CD14-positive monocyte (primary cell): Measurements from ENCODE around the gene MSN. TPM values are rescaled to one million over a fixed set of nuclear protein-coding genes. Genes with fewer than 3 reads are reported as not detected.

Experiments used
- DNase-seq, 3 donors: peaks; one replicate each; pipeline ENCODE4 v3.0.0-alpha.2; 2011 to 2022
- H2AFZ ChIP-seq: 2 replicates; pipeline ENCODE4 v1.6.0; 2012; ENCODE audit warnings: mild to moderate bottlenecking, low read depth, low read length, inconsistent platforms; ENCODE audit not compliant: insufficient read depth, poor library complexity, severe bottlenecking
- H3K27ac ChIP-seq, 2 donors: 1 replicate in 1 of 2; 2 replicates in 1 of 2; pipeline ENCODE4 v1.5.1; 2012 to 2013; ENCODE audit warnings: low read length in 2 of 2, control low read depth in 1 of 2, inconsistent platforms in 1 of 2, low read depth in 1 of 2, mild to moderate bottlenecking in 1 of 2
- H3K27me3 ChIP-seq, 2 donors: one replicate each; pipeline versions ENCODE4 v1.6.0 to v1.6.1; 2011 to 2013; ENCODE audit warnings: low read length in 2 of 2; ENCODE audit not compliant: control insufficient read depth in 2 of 2, insufficient read depth in 2 of 2
- H3K36me3 ChIP-seq, 2 donors: replicated peaks in 1 of 2; 1 replicate in 1 of 2; 2 replicates in 1 of 2; pipeline versions ENCODE4 v1.5.1 to v1.6.1; 2012 to 2013; ENCODE audit warnings: low read length in 2 of 2, control low read depth in 1 of 2, inconsistent platforms in 1 of 2, mild to moderate bottlenecking in 1 of 2; ENCODE audit not compliant: insufficient read depth in 2 of 2, control insufficient read depth in 1 of 2
- H3K4me1 ChIP-seq, 2 donors: 1 replicate in 1 of 2; 2 replicates in 1 of 2; pipeline versions ENCODE4 v1.5.1 to v1.6.1; 2012 to 2013; ENCODE audit warnings: low read length in 2 of 2, control low read depth in 1 of 2, inconsistent platforms in 1 of 2, mild to moderate bottlenecking in 1 of 2, moderate library complexity in 1 of 2; ENCODE audit not compliant: insufficient read depth in 2 of 2, control insufficient read depth in 1 of 2
- H3K4me2 ChIP-seq: replicated peaks from 2 replicates; pipeline ENCODE3; 2012; ENCODE audit warnings: low read length, moderate library complexity, mild to moderate bottlenecking; ENCODE audit not compliant: poor library complexity, severe bottlenecking; ENCODE audit errors: extremely low read depth
- H3K4me3 ChIP-seq, 3 experiments: fragments of 200-600 bp in 1 of 3; sonication (generic) in 1 of 3; replicated peaks in 1 of 3; 1 replicate in 2 of 3; 2 replicates in 1 of 3; pipeline ENCODE4 v1.5.1; 2011 to 2013; ENCODE audit warnings: low read length in 3 of 3, mild to moderate bottlenecking in 3 of 3, control low read depth in 2 of 3, low read depth in 2 of 3, inconsistent platforms in 1 of 3, moderate library complexity in 1 of 3
- H3K79me2 ChIP-seq: 2 replicates; pipeline ENCODE4 v1.6.0; 2012; ENCODE audit warnings: mild to moderate bottlenecking, control low read depth, inconsistent platforms, low read length, moderate library complexity; ENCODE audit not compliant: insufficient read depth
- H3K9ac ChIP-seq: 2 replicates; pipeline ENCODE4 v1.6.0; 2017; ENCODE audit warnings: low read length, mild to moderate bottlenecking; ENCODE audit not compliant: insufficient read depth, poor library complexity, severe bottlenecking
- H3K9me3 ChIP-seq, 2 donors: replicated peaks in 1 of 2; 1 replicate in 1 of 2; 2 replicates in 1 of 2; pipeline versions ENCODE4 v1.5.1 to v1.6.1; 2012 to 2013; ENCODE audit warnings: low read length in 2 of 2, control low read depth in 1 of 2; ENCODE audit not compliant: control insufficient read depth in 1 of 2, insufficient read depth in 1 of 2
- H4K20me1 ChIP-seq: 2 replicates; pipeline ENCODE4 v1.6.0; 2012; ENCODE audit warnings: mild to moderate bottlenecking, low read length, control low read depth, moderate library complexity; ENCODE audit not compliant: insufficient read depth
- H3K27ac Mint-ChIP-seq, 7 donors: one replicate each; pipeline ENCODE4 v1.8.0; 2020; ENCODE audit warnings: mild to moderate bottlenecking in 7 of 7, mixed read lengths in 7 of 7, moderate library complexity in 6 of 7, inconsistent platforms in 2 of 7
- H3K27me3 Mint-ChIP-seq, 3 donors: one replicate each; pipeline ENCODE4 v1.8.0; 2021 to 2022; ENCODE audit warnings: low read depth in 3 of 3, mild to moderate bottlenecking in 3 of 3, mixed read lengths in 3 of 3, moderate library complexity in 3 of 3, inconsistent platforms in 1 of 3
- H3K36me3 Mint-ChIP-seq, 2 donors: one replicate each; pipeline ENCODE4 v1.8.0; 2020; ENCODE audit warnings: mixed read lengths in 2 of 2, inconsistent platforms in 1 of 2, mild to moderate bottlenecking in 1 of 2
- H3K4me1 Mint-ChIP-seq: one replicate; pipeline ENCODE4 v1.8.0; 2020; ENCODE audit warnings: mild to moderate bottlenecking, mixed read lengths
- H3K4me3 Mint-ChIP-seq, 2 donors: one replicate each; pipeline ENCODE4 v1.8.0; 2020; ENCODE audit warnings: mild to moderate bottlenecking in 2 of 2, mixed read lengths in 2 of 2, moderate library complexity in 1 of 2
- H3K9me3 Mint-ChIP-seq, 7 donors: one replicate each; pipeline ENCODE4 v1.8.0; 2020 to 2022; ENCODE audit warnings: mixed read lengths in 7 of 7, mild to moderate bottlenecking in 6 of 7, moderate library complexity in 6 of 7, inconsistent platforms in 2 of 7
- CTCF ChIP-seq: fragments of 200-600 bp; IDR thresholded peaks from one replicate; pipeline ENCODE4 v1.8.0; 2022; ENCODE audit warnings: antibody characterized with exemption, mild to moderate bottlenecking
- WGBS: methylation state at CpG from one replicate; pipeline ENCODE4 v1.1.5; 2013; ENCODE audit warnings: missing lambda C conversion rate; ENCODE audit not compliant: insufficient coverage; 5-methylcytosine and 5-hydroxymethylcytosine counted together
- intact Hi-C, 2 donors: fragments of 100-400 bp; cut with micrococcal nuclease; formaldehyde crosslinking; loops; one replicate each; pipeline versions ENCODE4 v1.15.0 to v1.15.1; 2023
- polyA plus RNA-seq, 3 donors: library from polyadenylated mRNA; depleted of rRNA in 1 of 3; unstranded in 2 of 3; stranded (reverse) in 1 of 3; fragments of 300-500 nt in 2 of 3; fragments of >200 nt in 1 of 3; fragmentation: Illumina TruSeq in 2 of 3; gene quantifications; 1 replicate in 2 of 3; 2 replicates in 1 of 3; pipeline ENCODE4 v1.2.3, GENCODE V29; 2012 to 2021

Gene MSN
- polyA plus RNA-seq, 3 donors: 441 to 888 (median 691) TPM

GRCh38 chrX:65718538-65718937 is 51.1 kb downstream of the MSN start:
- intact Hi-C loops: no loop called here
- no peak for TF ChIP-seq CTCF
- no peak overlapping the region for H2AFZ ChIP-seq
- H3K79me2 ChIP-seq: peaks cover 100% of the 10 kb centered on the region
- peaks cover 0 to 47% (median 0%) of the 10 kb centered on the region in 3 donors for H3K27me3 Mint-ChIP-seq
- no peak overlapping the region for H3K27ac Mint-ChIP-seq
- DNase-seq: no peak
- H3K27me3 ChIP-seq: peaks cover 0 to 34% of the 10 kb centered on the region in 2 donors
- no peaks in the 10 kb centered on the region for H3K9me3 ChIP-seq
- peaks cover 100% of the 10 kb centered on the region for H4K20me1 ChIP-seq
- no peak overlapping the region for H3K4me3 ChIP-seq
- H3K4me1 Mint-ChIP-seq: peaks cover 49% of the 10 kb centered on the region
- no peak overlapping the region for H3K9ac ChIP-seq
- H3K4me3 Mint-ChIP-seq: no peak overlapping the region
- WGBS: no CpG with 5 or more reads among the region's 4 CpGs
- peaks cover 32 to 52% of the 10 kb centered on the region in 2 donors for H3K36me3 ChIP-seq
- H3K36me3 Mint-ChIP-seq: peaks cover 44 to 48% of the 10 kb centered on the region in 2 donors
- no peak overlapping the region for H3K4me2 ChIP-seq
- peaks cover 0 to 4% (median 0%) of the 10 kb centered on the region in 7 donors for H3K9me3 Mint-ChIP-seq
- peaks cover 30 to 40% of the 10 kb centered on the region in 2 donors for H3K4me1 ChIP-seq
- no peak overlapping the region for H3K27ac ChIP-seq

GRCh38 chrX:65720381-65720964 is 53.0 kb downstream of the MSN start:
- Histone ChIP-seq H3K27me3 (peaks cover 0 to 36% of the 10 kb centered on the region in 2 donors), H2AFZ (no peak overlapping the region), H3K4me2 (no peak overlapping the region), H3K79me2 (peaks cover 97% of the 10 kb centered on the region), H3K27ac (peak overlapping the region; percentile 22 to 47), H3K4me1 (peaks cover 39 to 45% of the 10 kb centered on the region in 2 donors), H3K9ac (no peak overlapping the region), H4K20me1 (peaks cover 100% of the 10 kb centered on the region), H3K4me3 (no peak overlapping the region), H3K9me3 (no peaks in the 10 kb centered on the region), H3K36me3 (peaks cover 32 to 58% of the 10 kb centered on the region in 2 donors)
- no peak overlapping the region for H3K4me3 Mint-ChIP-seq
- intact Hi-C loops: loop anchor here in 1 of 2 donors (10.0 kb wide), 1 partner anchor 126 kb away; no protein-coding TSS in a partner anchor
- WGBS: 0% methylated on average over 1 of the region's 2 CpGs
- peak overlapping the region; percentile 25 to 87 (median 76) for H3K27ac Mint-ChIP-seq
- H3K27me3 Mint-ChIP-seq: peaks cover 0 to 51% (median 0%) of the 10 kb centered on the region in 3 donors
- H3K9me3 Mint-ChIP-seq: peaks cover 0 to 14% (median 8%) of the 10 kb centered on the region in 7 donors
- H3K4me1 Mint-ChIP-seq: peaks cover 52% of the 10 kb centered on the region
- peak; percentile 44 to 62 (median 61) for DNase-seq
- peaks cover 53 to 65% of the 10 kb centered on the region in 2 donors for H3K36me3 Mint-ChIP-seq
- no peak for TF ChIP-seq CTCF
